Peyer's patch (tissue), 4 donors: Measurements from ENCODE around the gene TPBGL. TPM values are rescaled to one million over a fixed set of nuclear protein-coding genes. Genes with fewer than 3 reads are reported as not detected.
A peak's percentile ranks its signal among the peaks of the same experiment; 100 is the strongest.

Source experiments
- DNase-seq, 3 donors: peaks; one replicate each; pipeline ENCODE4 v3.0.0-alpha.2; 2017 to 2019
- H3K27ac ChIP-seq, 4 donors: fragments of 200-600 bp; sonication (generic); one replicate each; pipeline ENCODE4 v1.5.1; 2016 to 2019
- H3K27me3 ChIP-seq, 2 donors: fragments of 200-600 bp; sonication (generic); one replicate each; pipeline ENCODE4 v1.5.1; 2019
- H3K36me3 ChIP-seq, 3 donors: fragments of 200-600 bp; sonication (generic); one replicate each; pipeline ENCODE4 v1.5.1; 2016 to 2019
- H3K4me1 ChIP-seq, 4 donors: fragments of 200-600 bp; sonication (generic); one replicate each; pipeline ENCODE4 v1.5.1; 2016 to 2019
- H3K4me3 ChIP-seq, 4 donors: fragments of 200-600 bp; sonication (generic); 1 replicate in 3 of 4; 2 replicates in 1 of 4; pipeline ENCODE4 v1.5.1; 2016 to 2019; ENCODE audit warnings: mild to moderate bottlenecking in 1 of 4
- H3K9me3 ChIP-seq, 4 donors: fragments of 200-600 bp; sonication (generic); one replicate each; pipeline ENCODE4 v1.5.1; 2016 to 2019; ENCODE audit warnings: mild to moderate bottlenecking in 1 of 4
- POLR2A ChIP-seq, 2 donors: fragments of 450-650 bp; IDR thresholded peaks; one replicate each; pipeline ENCODE4 v1.5.1; 2017; ENCODE audit warnings: antibody characterized with exemption in 2 of 2, mild to moderate bottlenecking in 2 of 2, moderate library complexity in 2 of 2
- total RNA-seq, 4 donors: library from RNA; depleted of rRNA; stranded (reverse); fragments of >200 nt; gene quantifications; one replicate each; pipeline ENCODE4 v1.1.0, GENCODE V29; 2016
- TF ChIP-seq, protein P1 (sequence below), 6 experiments: fragments of 450-650 bp in 4 of 6; fragments of 200-600 bp in 2 of 6; sonication (generic) in 1 of 6; IDR thresholded peaks; one replicate each; pipeline ENCODE4 v1.5.1; 2017 to 2019; ENCODE audit warnings: antibody characterized with exemption in 6 of 6, mild to moderate bottlenecking in 3 of 6, moderate library complexity in 1 of 6

The TPBGL gene
- total RNA-seq, 4 donors from 2014 or later, result 0.35 TPM; not detected in 3

DNA sequence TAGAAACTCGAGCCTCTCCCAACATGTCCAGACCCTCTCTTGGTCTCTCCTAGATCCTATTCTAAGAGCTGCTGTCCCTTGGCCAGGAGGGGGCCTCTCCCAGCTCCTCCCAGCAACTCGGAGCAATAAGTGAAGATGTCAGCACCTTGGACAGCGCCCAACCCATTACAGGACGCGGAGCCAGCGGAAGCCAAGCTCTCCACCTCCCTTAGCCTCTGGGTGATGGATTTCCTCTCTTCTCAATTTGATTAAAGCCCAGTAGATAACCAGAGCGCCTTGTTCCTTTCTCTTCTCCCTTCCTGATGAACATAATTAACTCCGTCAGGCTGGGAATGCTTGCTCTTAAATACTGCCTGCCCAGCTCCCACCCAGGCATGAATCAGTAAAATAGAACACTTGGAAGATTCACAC is 26.2 kb upstream of the TPBGL start:
- Histone ChIP-seq H3K27me3 (no peaks in the 10 kb centered on the region), H3K4me1 (no peaks in the 10 kb centered on the region), H3K27ac (no peak overlapping the region), H3K36me3 (no peaks in the 10 kb centered on the region), H3K9me3 (no peaks in the 10 kb centered on the region), H3K4me3 (no peak overlapping the region)
- peak; percentile 30 to 81 (median 69) for DNase-seq
- no peak for TF ChIP-seq POLR2A (IDR thresholded peaks at IDR 0.05)
- TF ChIP-seq, protein P1, sequence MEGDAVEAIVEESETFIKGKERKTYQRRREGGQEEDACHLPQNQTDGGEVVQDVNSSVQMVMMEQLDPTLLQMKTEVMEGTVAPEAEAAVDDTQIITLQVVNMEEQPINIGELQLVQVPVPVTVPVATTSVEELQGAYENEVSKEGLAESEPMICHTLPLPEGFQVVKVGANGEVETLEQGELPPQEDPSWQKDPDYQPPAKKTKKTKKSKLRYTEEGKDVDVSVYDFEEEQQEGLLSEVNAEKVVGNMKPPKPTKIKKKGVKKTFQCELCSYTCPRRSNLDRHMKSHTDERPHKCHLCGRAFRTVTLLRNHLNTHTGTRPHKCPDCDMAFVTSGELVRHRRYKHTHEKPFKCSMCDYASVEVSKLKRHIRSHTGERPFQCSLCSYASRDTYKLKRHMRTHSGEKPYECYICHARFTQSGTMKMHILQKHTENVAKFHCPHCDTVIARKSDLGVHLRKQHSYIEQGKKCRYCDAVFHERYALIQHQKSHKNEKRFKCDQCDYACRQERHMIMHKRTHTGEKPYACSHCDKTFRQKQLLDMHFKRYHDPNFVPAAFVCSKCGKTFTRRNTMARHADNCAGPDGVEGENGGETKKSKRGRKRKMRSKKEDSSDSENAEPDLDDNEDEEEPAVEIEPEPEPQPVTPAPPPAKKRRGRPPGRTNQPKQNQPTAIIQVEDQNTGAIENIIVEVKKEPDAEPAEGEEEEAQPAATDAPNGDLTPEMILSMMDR (IDR thresholded peaks at IDR 0.05), result peak in 2 of 6 experiments; percentile 17 to 23

DNA sequence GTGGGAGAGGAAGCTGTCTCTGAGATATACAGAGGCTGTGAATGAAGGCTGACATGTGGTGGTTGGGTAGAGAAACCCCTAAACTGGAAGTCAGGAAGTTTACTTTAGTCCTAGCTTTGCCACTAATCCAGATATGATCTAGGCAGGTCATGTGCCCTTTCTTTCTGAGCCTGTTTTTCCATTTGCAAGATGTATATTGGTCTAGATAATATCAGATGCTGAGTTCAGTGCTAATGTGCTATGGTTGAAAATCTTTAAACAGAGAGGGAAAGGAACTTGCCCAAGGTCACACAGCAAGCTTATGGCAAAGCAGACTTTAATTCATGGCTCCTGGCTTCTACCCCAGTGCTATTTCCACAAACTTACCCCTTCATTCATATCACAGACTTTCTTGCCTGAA is 25.7 kb upstream of the TPBGL start:
- H3K27me3 ChIP-seq, result no peaks in the 10 kb centered on the region
- TF ChIP-seq, protein P1 (IDR thresholded peaks at IDR 0.05), result no peak
- no peak for TF ChIP-seq POLR2A (IDR thresholded peaks at IDR 0.05)
- no peaks in the 10 kb centered on the region for H3K9me3 ChIP-seq
- H3K36me3 ChIP-seq, result no peaks in the 10 kb centered on the region
- H3K4me3 ChIP-seq, result no peak overlapping the region
- DNase-seq, result no peak
- no peaks in the 10 kb centered on the region for H3K4me1 ChIP-seq
- H3K27ac ChIP-seq, result no peak overlapping the region

DNA sequence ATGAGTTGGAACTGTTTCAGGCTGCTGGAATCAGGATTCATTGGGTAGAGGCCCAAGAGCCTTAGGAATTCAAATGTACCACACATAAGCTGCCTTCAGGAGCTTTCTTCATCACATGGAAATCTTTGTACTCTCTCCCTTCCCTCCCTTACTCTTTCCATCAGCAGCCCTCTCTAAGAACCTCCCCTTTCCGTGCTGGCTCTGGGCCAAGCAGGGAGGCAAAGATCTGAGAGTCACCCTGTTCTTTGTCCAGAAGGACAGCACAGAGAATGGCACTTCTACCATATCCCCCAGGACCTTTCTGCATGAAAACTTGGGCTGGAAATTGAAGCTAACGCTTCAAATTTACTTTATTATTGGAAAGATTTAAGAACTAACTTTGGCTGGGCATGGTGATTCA is 20.7 kb upstream of the TPBGL start:
- DNase-seq, result peak in 1 of 3 donors; percentile 26
- Histone ChIP-seq H3K36me3 (no peaks in the 10 kb centered on the region), H3K9me3 (no peaks in the 10 kb centered on the region), H3K27me3 (no peaks in the 10 kb centered on the region), H3K4me1 (no peaks in the 10 kb centered on the region), H3K27ac (no peak overlapping the region), H3K4me3 (no peak overlapping the region)
- no peak for TF ChIP-seq POLR2A (IDR thresholded peaks at IDR 0.05)
- TF ChIP-seq, protein P1 (IDR thresholded peaks at IDR 0.05), result no peak

DNA sequence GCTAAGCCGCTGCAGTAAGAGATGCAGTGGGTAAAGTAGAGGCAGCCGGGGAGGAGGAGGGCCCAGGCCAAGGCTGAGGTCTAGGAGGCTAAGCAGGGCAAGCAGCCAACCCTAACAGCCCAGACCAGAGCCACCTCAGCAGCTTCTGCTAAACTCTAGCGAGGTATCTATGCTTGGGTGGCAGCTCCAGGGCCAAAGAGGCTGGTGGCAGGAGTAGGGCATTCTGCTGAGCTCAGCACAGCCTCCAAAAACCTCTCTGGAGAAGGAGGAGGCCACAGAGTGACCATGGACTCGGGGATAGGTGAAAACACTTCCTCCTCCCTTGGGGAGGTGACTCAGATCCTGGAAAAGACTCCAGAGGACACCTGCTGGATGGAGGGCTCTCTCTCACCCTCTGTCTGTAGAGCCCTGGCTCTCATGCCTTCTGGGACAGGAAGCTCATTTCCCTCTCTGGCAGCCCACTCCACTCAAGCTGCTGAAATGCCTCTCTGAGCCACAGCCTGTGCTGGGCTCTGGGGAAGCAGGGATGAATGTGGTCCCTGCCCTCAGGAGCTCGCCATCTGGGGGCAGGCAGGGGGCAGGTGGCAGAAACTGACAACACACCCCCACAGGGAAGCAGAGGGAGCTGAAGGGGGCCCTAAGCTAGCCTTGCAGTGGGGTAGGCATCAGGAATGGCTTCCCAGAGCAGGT is 16.5 kb upstream of the TPBGL start:
- Histone ChIP-seq H3K27me3 (no peaks in the 10 kb centered on the region), H3K4me3 (no peak overlapping the region), H3K4me1 (no peaks in the 10 kb centered on the region), H3K27ac (no peak overlapping the region), H3K36me3 (no peaks in the 10 kb centered on the region), H3K9me3 (no peaks in the 10 kb centered on the region)
- TF ChIP-seq, protein P1 (IDR thresholded peaks at IDR 0.05), result peak in 1 of 6 experiments; percentile 7
- no peak for TF ChIP-seq POLR2A (IDR thresholded peaks at IDR 0.05)
- peak in 1 of 3 donors; percentile 19 for DNase-seq

DNA sequence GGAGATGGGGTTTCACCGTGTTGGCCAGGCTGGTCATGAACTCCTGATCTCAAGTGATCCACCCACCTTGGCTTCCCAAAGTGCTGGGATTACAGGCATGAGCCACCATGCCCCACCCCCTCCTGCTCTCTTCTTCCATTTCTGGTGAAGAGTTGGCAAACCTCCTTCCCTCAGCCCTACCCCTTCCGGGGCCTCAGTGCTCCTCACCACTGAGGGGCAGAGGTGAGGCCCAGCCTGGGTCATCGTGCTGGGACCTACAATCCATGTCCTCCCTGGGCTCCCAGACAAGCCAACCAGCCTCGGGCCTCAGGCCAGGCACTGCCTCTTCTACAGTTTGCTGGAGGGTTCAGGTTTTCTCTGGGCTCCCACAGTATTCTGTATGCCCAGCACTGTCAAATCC is 14.8 kb upstream of the TPBGL start:
- no peak for TF ChIP-seq POLR2A (IDR thresholded peaks at IDR 0.05)
- TF ChIP-seq, protein P1 (IDR thresholded peaks at IDR 0.05), result no peak
- Histone ChIP-seq H3K4me3 (no peak overlapping the region), H3K36me3 (no peaks in the 10 kb centered on the region), H3K27ac (no peak overlapping the region), H3K4me1 (no peaks in the 10 kb centered on the region), H3K9me3 (no peaks in the 10 kb centered on the region), H3K27me3 (no peaks in the 10 kb centered on the region)
- DNase-seq, result peak in 1 of 3 donors; percentile 9
